GM19240 (cell line): Measurements from ENCODE around the gene TRMT10A.
"Not testable (repeated sequence)": the region's sequence is repeated elsewhere in the genome, so short reads cannot be mapped to it uniquely, and the experiment has no call there.

Experiments used
- DNase-seq: peaks from one replicate; pipeline ENCODE4 v3.0.0; 2011; ENCODE audit warnings: low spot score; ENCODE audit not compliant: insufficient read length

TRMT10A gene

GRCh38 chr4:99564921-99565320 is 1.1 kb upstream of the TRMT10A start:
- no peak for DNase-seq

- no peak for DNase-seq
These were observed 11.0 kb downstream of the TRMT10A start for GRCh38 chr4:99552872-99553271.

- DNase-seq: no peak
These were observed 23.4 kb downstream of the TRMT10A start for GRCh38 chr4:99540277-99540939.

GRCh38 chr4:99537674-99538073 is 26.2 kb downstream of the TRMT10A start:
- no peak for DNase-seq

- DNase-seq: no peak
These were observed 27.0 kb downstream of the TRMT10A start for GRCh38 chr4:99536848-99537247.

- no peak for DNase-seq
These were observed 27.6 kb downstream of the TRMT10A start for GRCh38 chr4:99536271-99536670.

- not testable (repeated sequence) for DNase-seq
These were observed 29.1 kb downstream of the TRMT10A start for GRCh38 chr4:99534699-99535098.

- no peak for DNase-seq
These were observed 33.9 kb downstream of the TRMT10A start for GRCh38 chr4:99529956-99530355.

- no peak for DNase-seq
These were observed 34.6 kb downstream of the TRMT10A start for GRCh38 chr4:99529228-99529627.

- DNase-seq: no peak
These were observed 45.1 kb downstream of the TRMT10A start for GRCh38 chr4:99518601-99519295.

- DNase-seq: no peak
These were observed 53.1 kb downstream of the TRMT10A start, which contains the start of gene C4orf17 for GRCh38 chr4:99510721-99511120. C4orf17 (plus strand) TSS chr4:99511021; CDS start chr4:99513082, 2,061 bp downstream.

GRCh38 chr4:99507762-99508161 is 56.1 kb downstream of the TRMT10A start:
- no peak for DNase-seq

- DNase-seq: no peak
These were observed 56.5 kb downstream of the TRMT10A start for GRCh38 chr4:99507349-99507748.

GRCh38 chr4:99506781-99507180 is 57.1 kb downstream of the TRMT10A start:
- DNase-seq: no peak

- no peak for DNase-seq
These were observed 58.9 kb downstream of the TRMT10A start for GRCh38 chr4:99504804-99505502.
